Pancreas (tissue), 10 donors: Measurements from ENCODE around the gene ZNF611. TPM values are rescaled to one million over a fixed set of nuclear protein-coding genes. Genes with fewer than 3 reads are reported as not detected.
A peak's percentile ranks its signal among the peaks of the same experiment; 100 is the strongest.
"Not testable (repeated sequence)": the region's sequence is repeated elsewhere in the genome, so short reads cannot be mapped to it uniquely, and the experiment has no call there.

Source experiments
- ATAC-seq, 4 donors: fragments of 200-7000 bp; cut with Tn5 transposase; one replicate each; pipeline versions ENCODE4 v1.8.0 to v1.9.1; 2020; ENCODE audit warnings: mild to moderate bottlenecking in 4 of 4, moderate library complexity in 4 of 4
- DNase-seq, 6 donors: peaks; one replicate each; pipeline ENCODE4 v3.0.0-alpha.2; 2020
- FAIRE-seq: peaks from 2 replicates; lab custom pipeline; 2012; peaks lifted over from hg19 to GRCh38; lab: Jason Lieb, UNC
- H3K27ac ChIP-seq, 4 donors: fragments of 200-600 bp; sonication (generic); 1 replicate in 3 of 4; 2 replicates in 1 of 4; pipeline versions ENCODE4 v1.5.0 to v1.8.0; 2020
- H3K27me3 ChIP-seq, 4 donors: fragments of 200-600 bp; one replicate each; pipeline ENCODE4 v1.8.0; 2021
- H3K36me3 ChIP-seq, 3 donors: fragments of 200-600 bp; sonication (generic) in 1 of 3; one replicate each; pipeline versions ENCODE4 v1.5.0 to v1.8.0; 2020 to 2021
- H3K4me1 ChIP-seq, 3 donors: fragments of 200-600 bp; one replicate each; pipeline ENCODE4 v1.8.0; 2021
- H3K4me3 ChIP-seq, 4 donors: fragments of 200-600 bp; sonication (generic) in 2 of 4; one replicate each; pipeline versions ENCODE4 v1.5.0 to v1.8.0; 2020 to 2021
- H3K9me3 ChIP-seq, 4 donors: fragments of 200-600 bp; one replicate each; pipeline ENCODE4 v1.8.0; 2021
- WGBS, 2 donors: extraction: QIAGEN DNeasy Blood & Tissue Kit; methylation state at CpG; one replicate each; pipeline ENCODE4 v1.1.7; 2013; 5-methylcytosine and 5-hydroxymethylcytosine counted together
- intact Hi-C, 3 donors: fragments of 100-400 bp; cut with DNase I; formaldehyde crosslinking; loops; one replicate each; pipeline versions ENCODE4 v1.11.1 to v1.14.2; 2022
- polyA plus RNA-seq, 2 donors: library from polyadenylated mRNA; stranded (reverse); fragments of 200-250 nt; gene quantifications; one replicate each; pipeline ENCODE4 v1.2.3, GENCODE V29; 2013
- total RNA-seq, 6 donors: library from RNA; stranded (reverse); fragmentation: NEBNext Ultra II Directional in 4 of 6; extraction: Animal tissue kit (Norgen Biotek cat#: 25700) in 4 of 6; gene quantifications; one replicate each; pipeline versions ENCODE4 v1.2.1 to v1.2.4, GENCODE V29; 2021 to 2023
- TF ChIP-seq, protein P1 (sequence below), 4 donors: fragments of 200-600 bp; sonication (generic) in 3 of 4; IDR thresholded peaks; one replicate each; pipeline versions ENCODE4 v1.5.0 to v1.8.0; 2021; ENCODE audit warnings: antibody characterized with exemption in 4 of 4
- donor health status: healthy with polysubstance abuse.
- donor health status: DM: no; HTN: no; CAD: no; lungs with moderate emphysema.
- donor health status: DM: no; HTN: no; CAD: no.
- donor health status: control.
- donor health status: control.
- donor health status: Bipolar disorder and iron deficiency.
- donor health status: DM: yes; HTN: yes; CAD: no.
- donor health status: DM: no; HTN: no; CAD: no.
- donor health status: DM: no; HTN: no; CAD: no.
- donor health status: DM: yes; HTN: yes; CAD: no.

Gene ZNF611
- total and polyA plus RNA-seq, 8 donors = 3.4 to 15.2 (median 6.5) TPM

DNA sequence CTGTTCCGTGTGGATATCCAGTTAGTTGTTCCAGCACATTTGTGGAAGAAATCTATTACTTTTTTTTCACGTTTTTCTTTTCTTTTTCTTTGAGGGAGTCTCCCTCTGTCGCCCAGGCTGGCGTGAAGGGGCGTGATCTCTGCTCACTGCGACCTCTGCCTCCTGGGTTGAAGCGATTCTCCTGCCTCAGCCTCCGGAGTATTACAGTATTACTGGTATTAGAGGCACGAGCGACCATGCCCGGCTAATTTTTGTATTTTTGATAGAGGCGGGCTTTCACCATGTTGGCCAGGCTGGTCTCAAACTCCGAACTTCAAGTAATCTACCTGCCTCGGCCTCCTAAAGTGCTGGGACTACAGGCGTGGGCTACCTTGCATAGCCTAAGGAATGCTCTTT is 43.6 kb downstream of the ZNF611 start:
- no peak for FAIRE-seq
- H3K4me1 ChIP-seq = peaks cover 0 to 4% (median 0%) of the 10 kb centered on the region in 3 donors
- peak overlapping the region; percentile 68 to 90 (median 82) for H3K27ac ChIP-seq
- H3K4me3 ChIP-seq = peak overlapping the region in 1 of 4 donors; percentile 56
- no peak for DNase-seq
- no peaks in the 10 kb centered on the region for H3K9me3 ChIP-seq
- TF ChIP-seq, protein P1, sequence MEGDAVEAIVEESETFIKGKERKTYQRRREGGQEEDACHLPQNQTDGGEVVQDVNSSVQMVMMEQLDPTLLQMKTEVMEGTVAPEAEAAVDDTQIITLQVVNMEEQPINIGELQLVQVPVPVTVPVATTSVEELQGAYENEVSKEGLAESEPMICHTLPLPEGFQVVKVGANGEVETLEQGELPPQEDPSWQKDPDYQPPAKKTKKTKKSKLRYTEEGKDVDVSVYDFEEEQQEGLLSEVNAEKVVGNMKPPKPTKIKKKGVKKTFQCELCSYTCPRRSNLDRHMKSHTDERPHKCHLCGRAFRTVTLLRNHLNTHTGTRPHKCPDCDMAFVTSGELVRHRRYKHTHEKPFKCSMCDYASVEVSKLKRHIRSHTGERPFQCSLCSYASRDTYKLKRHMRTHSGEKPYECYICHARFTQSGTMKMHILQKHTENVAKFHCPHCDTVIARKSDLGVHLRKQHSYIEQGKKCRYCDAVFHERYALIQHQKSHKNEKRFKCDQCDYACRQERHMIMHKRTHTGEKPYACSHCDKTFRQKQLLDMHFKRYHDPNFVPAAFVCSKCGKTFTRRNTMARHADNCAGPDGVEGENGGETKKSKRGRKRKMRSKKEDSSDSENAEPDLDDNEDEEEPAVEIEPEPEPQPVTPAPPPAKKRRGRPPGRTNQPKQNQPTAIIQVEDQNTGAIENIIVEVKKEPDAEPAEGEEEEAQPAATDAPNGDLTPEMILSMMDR (IDR thresholded peaks at IDR 0.05) = no peak
- intact Hi-C loops = no loop called here
- ATAC-seq = no peak
- WGBS, 2 donors = 55 to 59% methylated on average over 15 of the region's 15 CpGs
- H3K27me3 ChIP-seq = no peaks in the 10 kb centered on the region
- H3K36me3 ChIP-seq = no peaks in the 10 kb centered on the region

DNA sequence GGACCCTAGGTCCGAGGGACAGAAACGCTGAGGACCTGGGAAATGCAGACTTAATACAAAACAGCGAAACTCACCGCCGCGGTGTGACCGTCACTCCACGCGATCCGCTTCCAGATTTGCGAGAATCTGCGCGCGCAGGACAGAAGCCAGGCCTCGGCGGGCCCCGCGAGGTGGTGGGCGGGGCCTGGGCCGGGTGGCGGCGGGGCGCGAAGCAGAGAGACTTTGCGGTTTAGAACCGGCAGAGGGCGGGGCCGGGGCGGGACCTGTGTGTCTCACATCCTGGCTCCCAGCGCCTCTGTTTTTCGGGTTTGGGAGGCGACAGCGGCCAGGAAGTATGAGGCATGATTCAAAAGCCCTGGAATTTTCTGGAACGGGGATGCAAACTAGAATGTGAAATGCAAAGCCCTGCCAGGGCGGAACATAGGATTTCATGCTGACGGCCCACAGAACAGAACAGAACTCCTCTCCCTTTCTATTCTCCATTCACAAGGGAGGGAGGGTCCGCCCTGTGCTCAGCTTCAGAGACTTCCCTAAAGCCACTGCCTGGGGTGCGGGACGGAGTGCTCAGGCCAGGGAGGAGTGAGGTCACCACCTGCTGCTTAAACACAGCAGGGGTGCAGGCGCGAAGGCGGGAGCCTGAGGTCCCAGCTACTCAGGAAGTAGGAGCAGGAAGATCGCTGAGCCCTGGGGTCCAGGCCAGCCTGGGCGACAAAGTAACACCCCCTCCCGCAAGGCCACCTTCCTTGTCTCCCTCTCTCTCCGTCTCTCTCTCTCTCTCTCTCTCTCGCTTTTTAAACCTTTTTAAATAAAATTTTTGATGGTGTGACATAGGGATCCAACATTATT is 44.3 kb downstream of the ZNF611 start:
- peak; percentile 99 to 100 (median 99) for ATAC-seq

DNA sequence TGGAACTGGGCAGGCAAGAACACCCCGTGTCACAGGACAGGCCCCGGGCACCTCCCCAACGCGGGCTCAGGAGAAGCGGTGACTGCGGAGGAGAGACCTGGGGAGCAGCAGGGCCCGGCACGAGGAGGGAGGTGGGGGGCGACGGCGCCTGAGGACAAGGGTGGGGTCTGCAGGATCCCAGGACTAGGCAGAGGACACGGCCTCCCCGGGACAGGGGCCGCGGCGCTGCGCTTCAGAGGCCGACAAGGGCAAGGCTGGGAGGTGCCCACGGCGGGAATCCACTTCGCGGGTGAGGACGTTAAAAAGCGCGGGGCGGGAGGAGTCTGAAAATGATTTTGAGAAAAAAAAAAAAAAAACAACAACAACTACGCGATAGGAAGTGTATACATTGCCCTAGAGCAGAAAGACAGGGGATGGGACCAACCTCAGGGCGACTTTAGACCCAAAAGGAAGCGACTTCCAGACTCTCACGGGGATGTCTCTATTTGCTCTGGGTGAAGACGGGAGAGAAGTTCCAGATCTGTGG is 44.9 kb downstream of the ZNF611 start:
- H3K9me3 ChIP-seq = no peaks in the 10 kb centered on the region
- H3K4me1 ChIP-seq = peaks cover 0 to 4% (median 0%) of the 10 kb centered on the region in 3 donors
- peak; percentile 33 to 57 (median 54) for ATAC-seq
- peak overlapping the region; percentile 68 to 90 (median 82) for H3K27ac ChIP-seq
- H3K36me3 ChIP-seq = no peaks in the 10 kb centered on the region
- TF ChIP-seq, protein P1 (IDR thresholded peaks at IDR 0.05) = no peak
- WGBS, 2 donors = 0 to 1% methylated on average over 32 of the region's 32 CpGs
- peak overlapping the region; percentile 43 to 56 (median 53) for H3K4me3 ChIP-seq
- DNase-seq = peak; percentile 36 to 78 (median 62)
- no peak for FAIRE-seq
- intact Hi-C loops = no loop called here
- no peaks in the 10 kb centered on the region for H3K27me3 ChIP-seq

More for the DNA sequence above, 44.3 kb downstream of the ZNF611 start:
- no peaks in the 10 kb centered on the region for H3K27me3 ChIP-seq
- intact Hi-C loops = no loop called here
- DNase-seq (peak; percentile 89 to 96 (median 94)), FAIRE-seq (no peak)
- TF ChIP-seq, protein P1 (IDR thresholded peaks at IDR 0.05) = peak in 3 of 4 donors; percentile 18 to 35 (median 31)
- H3K27ac ChIP-seq = peak overlapping the region; percentile 68 to 90 (median 82)
- 3% methylated on average over 46 to 47 of the region's 47 CpGs for WGBS, 2 donors
- H3K4me3 ChIP-seq = peak overlapping the region; percentile 43 to 56 (median 53)
- no peaks in the 10 kb centered on the region for H3K36me3 ChIP-seq
- H3K9me3 ChIP-seq = no peaks in the 10 kb centered on the region
- H3K4me1 ChIP-seq = peaks cover 0 to 4% (median 0%) of the 10 kb centered on the region in 3 donors

DNA sequence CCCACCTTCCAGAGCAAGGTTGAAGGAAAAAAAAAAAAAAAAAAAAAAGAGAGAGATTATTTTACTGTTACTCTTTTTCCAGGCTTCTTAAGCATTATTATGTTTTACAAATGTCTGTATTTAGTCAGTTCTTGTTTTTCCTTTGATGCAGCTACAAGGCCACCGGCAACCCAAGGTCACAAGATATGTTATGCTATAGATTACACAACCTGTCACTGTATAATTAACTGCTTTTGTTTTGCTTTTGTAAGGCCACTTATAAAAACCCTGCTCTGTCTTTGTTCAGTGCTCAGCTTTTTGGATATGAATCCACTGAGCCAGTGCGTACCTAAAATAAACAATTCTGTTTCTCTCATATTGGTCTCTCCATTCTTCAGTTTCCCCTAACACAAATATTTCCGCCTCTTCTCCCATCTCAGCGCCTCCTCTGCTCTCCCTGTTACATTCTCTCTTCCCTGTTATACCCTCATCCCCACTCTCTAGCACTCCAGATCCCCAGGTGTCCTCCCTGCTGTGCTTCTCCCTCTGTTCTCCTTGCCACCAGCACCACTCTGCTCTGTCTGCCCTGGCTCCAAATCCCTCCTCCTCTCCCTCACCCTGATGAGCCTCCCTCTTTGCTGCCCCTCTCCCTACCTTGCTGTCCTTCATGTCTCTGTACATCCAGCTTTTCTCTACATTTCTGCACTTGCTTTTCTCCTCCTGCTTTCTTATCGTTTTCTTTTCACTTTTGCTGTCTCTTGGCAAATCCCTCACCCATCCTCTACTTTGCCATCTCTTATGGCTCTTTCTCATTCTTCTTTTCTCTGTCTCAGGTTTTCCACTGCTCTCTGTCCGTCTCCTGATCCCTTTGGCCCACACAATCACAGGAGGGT is 45.7 kb downstream of the ZNF611 start:
- 17 to 21% methylated on average over 6 of the region's 6 CpGs for WGBS, 2 donors
- peak overlapping the region; percentile 43 to 56 (median 53) for H3K4me3 ChIP-seq
- DNase-seq, FAIRE-seq, H3K9me3 ChIP-seq, ATAC-seq, H3K4me1 ChIP-seq, H3K27me3 ChIP-seq, intact Hi-C loops, H3K36me3 ChIP-seq: not testable (repeated sequence)
- peak overlapping the region in 3 of 4 donors; percentile 74 to 90 (median 90) for H3K27ac ChIP-seq

DNA sequence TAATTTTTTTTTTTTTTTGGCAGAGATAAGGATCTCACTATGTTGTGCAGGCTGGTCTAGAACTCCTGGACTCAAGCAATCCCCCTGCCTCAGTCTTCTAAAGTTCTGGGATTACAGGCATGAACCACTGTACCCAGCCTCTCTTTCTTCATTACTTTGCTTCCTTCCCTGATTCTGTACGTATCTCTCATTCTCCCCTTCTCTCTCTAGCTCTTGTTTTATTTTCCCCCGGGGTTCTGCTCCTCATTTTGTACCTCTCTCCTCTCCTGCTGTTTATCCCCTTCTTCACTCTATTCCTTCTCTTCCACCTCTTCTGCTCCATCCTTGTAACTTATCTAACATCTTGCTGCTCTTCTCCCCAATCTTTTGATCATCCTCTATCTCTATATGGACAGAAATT is 46.5 kb downstream of the ZNF611 start:
- intact Hi-C loops = no loop called here
- Histone ChIP-seq H3K4me3 (no peak overlapping the region), H3K27ac (no peak overlapping the region), H3K27me3 (no peaks in the 10 kb centered on the region), H3K36me3 (no peaks in the 10 kb centered on the region), H3K4me1 (peaks cover 0 to 4% (median 0%) of the 10 kb centered on the region in 3 donors), H3K9me3 (no peaks in the 10 kb centered on the region)
- DNase-seq = no peak
- ATAC-seq = no peak
- no peak for FAIRE-seq
- WGBS, 2 donors = 86 to 89% methylated on average over 2 of the region's 2 CpGs
- TF ChIP-seq, protein P1 (IDR thresholded peaks at IDR 0.05) = no peak
